ENCODE measurements around the gene DIDO1. TPM values are rescaled to one million over a fixed set of nuclear protein-coding genes. Genes with fewer than 3 reads are reported as not detected.
"Not testable (repeated sequence)": the region's sequence is repeated elsewhere in the genome, so short reads cannot be mapped to it uniquely, and the experiment has no call there.

DIDO1 gene
- total RNA-seq, 1 donor from 2014 or later, result 32.3 TPM

GRCh38 chr20:62876501-62876901 lies 49.8 kb downstream of the DIDO1 start:
- ATAC-seq (ENCODE audit: poor library complexity) (peak; percentile 18), DNase-seq (no peak)
- intact Hi-C loops (cut with DNase I), result no loop called here

GRCh38 chr20:62875419-62876361 lies 50.6 kb downstream of the DIDO1 start:
- intact Hi-C loops (cut with DNase I), result no loop called here
- DNase-seq, result peak; percentile 89
- ATAC-seq (ENCODE audit: poor library complexity), result peak; percentile 90

DNA sequence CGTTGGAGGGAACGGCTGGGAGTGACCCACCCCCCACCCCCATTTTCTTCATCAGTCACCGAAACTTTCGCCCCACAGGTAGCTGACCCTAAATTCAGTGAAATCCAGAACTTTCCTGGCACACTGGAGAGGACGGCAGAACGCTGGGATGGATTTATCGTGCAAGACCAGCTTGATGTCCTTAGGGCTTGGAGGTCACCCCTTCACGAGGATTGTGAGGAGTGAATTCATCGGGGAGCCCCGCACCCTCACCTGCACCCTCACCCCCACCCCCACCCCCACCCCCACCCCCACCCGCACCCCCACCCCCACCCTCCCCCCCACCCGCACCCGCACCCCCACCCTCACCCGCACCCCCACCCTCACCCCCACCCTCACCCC lies 51.4 kb downstream of the DIDO1 start:
- DNase-seq (no peak), ATAC-seq (ENCODE audit: poor library complexity) (no peak)
- intact Hi-C loops (cut with DNase I), result no loop called here

- intact Hi-C loops (cut with DNase I), result loop anchor here (2.0 kb wide), 1 partner anchor 135 kb away; no protein-coding TSS in a partner anchor
- ATAC-seq (ENCODE audit: poor library complexity), result not testable (repeated sequence)
- peak; percentile 88 for DNase-seq
Measured at GRCh38 chr20:62873681-62874031, 52.6 kb downstream of the DIDO1 start.

- intact Hi-C loops (cut with DNase I), result loop anchor here (2.0 kb wide), 1 partner anchor 136 kb away; no protein-coding TSS in a partner anchor
- DNase-seq, result no peak
- no peak for ATAC-seq (ENCODE audit: poor library complexity)
Measured at GRCh38 chr20:62873280-62873679, 53.0 kb downstream of the DIDO1 start.

- intact Hi-C loops (cut with DNase I), result loop anchor here (2.0 kb wide), 1 partner anchor 136 kb away; no protein-coding TSS in a partner anchor
- ATAC-seq (ENCODE audit: poor library complexity) (no peak), DNase-seq (no peak)
Measured at GRCh38 chr20:62872862-62873261, 53.4 kb downstream of the DIDO1 start.

- no peak for ATAC-seq (ENCODE audit: poor library complexity)
- intact Hi-C loops (cut with DNase I), result loop anchor here (2.0 kb wide), 1 partner anchor 136 kb away; no protein-coding TSS in a partner anchor
- DNase-seq, result no peak
Measured at GRCh38 chr20:62872184-62872847, 54.0 kb downstream of the DIDO1 start.

- intact Hi-C loops (cut with DNase I), result no loop called here
- no peak for ATAC-seq (ENCODE audit: poor library complexity)
- DNase-seq, result no peak
Measured at GRCh38 chr20:62864207-62864606, 62.1 kb downstream of the DIDO1 start.

DNA sequence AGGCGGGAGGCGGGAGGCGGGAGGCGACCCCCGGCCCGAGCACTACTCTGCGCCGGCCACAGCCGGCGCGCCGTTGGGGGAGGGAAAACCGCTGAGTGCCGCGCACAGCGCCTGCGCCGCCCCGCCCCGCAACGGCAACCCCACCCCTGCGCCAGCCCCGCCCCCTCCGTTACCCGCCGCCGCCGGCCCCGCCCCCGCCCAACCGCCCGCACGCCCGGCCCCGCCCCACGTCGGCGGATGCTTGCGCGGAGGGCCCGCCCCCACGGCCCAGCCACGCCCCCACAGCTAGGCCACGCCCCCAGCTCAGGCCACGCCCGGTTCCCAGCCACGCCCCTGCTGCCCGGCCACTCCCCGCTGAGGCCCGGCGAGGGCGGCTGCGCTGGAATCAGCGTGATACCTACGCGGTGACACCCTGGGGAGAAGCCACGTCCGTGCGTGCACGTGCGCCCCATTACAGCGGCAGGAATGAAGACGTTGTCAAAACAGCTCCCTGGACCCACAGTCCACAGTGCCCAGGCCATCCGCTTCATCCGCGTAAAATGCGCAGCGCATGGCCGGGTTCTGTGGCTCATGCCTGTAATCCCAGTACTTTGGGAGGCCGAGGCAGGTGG lies 64.5 kb downstream of the DIDO1 start, which contains the start of gene TCFL5:
TSS of gene TCFL5 (minus strand) at position 97 of the 611 bp plus-strand sequence. CDS start 152 bp downstream, outside the sequence.
- intact Hi-C loops (cut with DNase I), result no loop called here
- ATAC-seq (ENCODE audit: poor library complexity) (peak; percentile 99), DNase-seq (peak; percentile 93)

DNA sequence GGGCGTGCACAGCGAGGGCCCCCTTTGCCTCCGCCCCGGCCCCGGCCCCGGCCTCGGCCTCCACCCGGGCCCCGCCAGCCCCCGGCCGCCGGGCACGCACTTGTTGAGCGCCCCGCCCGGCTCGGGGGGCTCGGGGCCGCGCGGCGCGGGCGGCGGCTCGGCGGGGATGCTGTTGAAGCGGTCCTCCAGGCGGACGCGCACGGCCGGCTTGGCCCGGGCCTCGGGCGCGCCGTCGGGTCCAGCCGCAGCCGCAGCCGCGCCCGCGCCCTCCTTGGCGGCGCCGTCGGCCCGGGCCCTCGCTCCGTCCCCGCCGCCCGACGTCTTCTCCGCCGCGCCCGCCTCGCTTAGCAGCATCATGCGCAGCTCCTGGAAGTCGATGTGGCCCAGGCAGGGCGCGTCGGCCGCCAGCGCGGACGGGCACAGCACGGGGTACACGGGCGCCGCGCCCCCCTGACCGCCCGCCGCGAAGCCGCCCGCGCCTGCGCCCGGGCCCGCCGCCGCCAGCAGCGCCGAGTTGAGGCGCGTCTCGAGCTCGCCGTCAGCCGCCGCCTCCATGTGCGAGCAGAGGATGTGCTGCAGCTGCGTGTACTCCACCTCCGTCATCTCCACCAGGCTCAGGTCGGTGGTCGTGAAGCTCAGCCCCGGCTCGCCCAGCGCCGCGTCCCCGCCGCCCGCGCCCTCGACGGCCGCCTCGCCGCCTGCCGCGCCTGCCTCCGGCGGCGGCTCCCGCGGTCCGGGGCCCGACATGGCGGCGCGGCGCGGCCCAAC lies 65.2 kb downstream of the DIDO1 start:
- ATAC-seq (ENCODE audit: poor library complexity), result no peak
- intact Hi-C loops (cut with DNase I), result no loop called here
- DNase-seq, result no peak

- no peak for ATAC-seq (ENCODE audit: poor library complexity)
- intact Hi-C loops (cut with DNase I), result no loop called here
- DNase-seq, result no peak
Measured at GRCh38 chr20:62860391-62860923, 65.8 kb downstream of the DIDO1 start.

GRCh38 chr20:62859721-62860120 lies 66.6 kb downstream of the DIDO1 start:
- intact Hi-C loops (cut with DNase I), result no loop called here
- no peak for ATAC-seq (ENCODE audit: poor library complexity)

GRCh38 chr20:62858058-62858830 lies 68.1 kb downstream of the DIDO1 start:
- intact Hi-C loops (cut with DNase I), result no loop called here
- DNase-seq (no peak), ATAC-seq (ENCODE audit: poor library complexity) (no peak)

More at GRCh38 chr20:62859721-62860120, 66.6 kb downstream of the DIDO1 start:
- DNase-seq, result no peak

DNA sequence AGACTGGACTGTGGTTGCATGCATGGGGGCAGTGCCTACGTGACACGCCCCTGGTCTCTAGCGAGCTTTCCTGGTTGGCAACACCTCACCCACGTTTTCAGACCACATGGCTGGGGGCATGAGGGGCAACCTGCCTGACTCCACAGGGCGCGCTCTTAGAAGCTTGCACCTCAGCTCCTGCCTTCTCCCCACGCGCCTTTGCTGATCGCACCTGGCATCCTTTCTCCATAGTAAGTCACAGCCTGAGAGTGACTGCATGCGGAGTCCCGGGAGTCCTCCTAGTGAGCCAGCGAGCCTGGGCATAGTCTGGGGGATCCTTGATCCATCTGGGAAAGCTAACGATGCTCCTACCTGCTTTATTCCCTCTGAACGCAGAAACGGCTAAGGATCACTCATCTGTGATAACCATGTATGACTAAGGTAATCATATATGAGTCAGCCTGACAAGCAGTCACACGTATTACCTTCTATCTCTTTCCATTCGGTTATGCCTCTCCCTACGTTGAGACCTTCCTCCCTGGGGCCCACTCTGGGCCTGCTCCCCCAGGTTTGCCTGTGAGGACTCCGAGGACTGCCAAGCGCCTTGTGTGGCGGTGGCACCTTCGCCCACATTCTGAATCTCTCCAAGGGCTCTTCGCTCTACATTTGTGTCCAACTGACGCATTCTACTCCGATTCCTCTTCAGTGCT lies 69.2 kb downstream of the DIDO1 start:
- intact Hi-C loops (cut with DNase I), result no loop called here
- DNase-seq, result no peak
- no peak for ATAC-seq (ENCODE audit: poor library complexity)

GRCh38 chr20:62855120-62855519 lies 71.2 kb downstream of the DIDO1 start:
- intact Hi-C loops (cut with DNase I), result no loop called here
- DNase-seq (no peak), ATAC-seq (ENCODE audit: poor library complexity) (no peak)

DNA sequence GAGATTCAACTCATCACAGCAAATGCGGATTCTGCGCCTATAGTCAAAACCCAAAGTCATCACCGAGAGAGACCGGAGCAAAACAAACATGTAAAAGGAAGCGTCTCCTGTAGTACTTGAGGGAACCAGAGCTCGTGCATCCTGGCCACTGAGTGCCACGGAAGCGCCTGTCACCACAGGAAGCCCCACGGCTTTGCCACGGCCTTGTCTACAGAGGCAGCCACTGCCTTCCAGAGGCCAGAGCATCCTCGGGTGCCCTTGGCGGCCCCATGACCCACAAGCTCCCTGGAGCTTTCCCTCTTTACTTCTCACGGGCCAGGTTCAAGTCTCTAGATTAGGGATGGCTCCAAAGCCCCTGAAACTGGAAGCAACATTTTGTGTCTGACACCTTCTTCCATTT lies 72.2 kb downstream of the DIDO1 start:
- no peak for ATAC-seq (ENCODE audit: poor library complexity)
- DNase-seq, result no peak
- intact Hi-C loops (cut with DNase I), result no loop called here

DNA sequence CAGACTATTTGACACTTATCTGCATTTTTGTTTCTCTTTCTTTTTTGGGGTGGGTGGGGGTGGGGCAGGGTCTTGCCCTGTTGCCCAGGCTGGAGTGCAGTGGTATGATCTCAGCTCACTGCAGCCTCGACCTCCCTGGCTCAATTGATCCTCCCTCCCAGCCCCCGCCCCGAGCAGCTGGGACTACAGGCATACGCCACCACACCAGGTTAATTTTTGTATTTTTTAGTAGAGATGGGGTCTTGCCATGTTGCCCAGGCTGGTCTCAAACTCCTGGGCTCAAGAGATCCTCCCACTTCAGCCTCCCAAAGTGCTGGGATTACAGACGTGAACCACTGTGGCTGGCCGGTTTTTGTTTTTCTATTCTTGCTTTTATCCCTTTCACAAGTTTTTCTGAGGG lies 73.0 kb downstream of the DIDO1 start:
- DNase-seq; ATAC-seq (ENCODE audit: poor library complexity); intact Hi-C loops (cut with DNase I): not testable (repeated sequence)

Measured in Right ventricle myocardium superior (tissue), 1 donor.